H9 (cell line): Measurements from ENCODE around the gene SULT2B1. TPM values are rescaled to one million over a fixed set of nuclear protein-coding genes. Genes with fewer than 3 reads are reported as not detected.

Experiments used
- DNase-seq: peaks from one replicate; pipeline ENCODE4 v3.0.0-alpha.2; 2017
- H2AFZ ChIP-seq: one replicate; pipeline ENCODE4 v1.6.1; 2013; ENCODE audit warnings: mild to moderate bottlenecking, low read length, control low read depth, moderate library complexity
- H2AK5ac ChIP-seq: 2 replicates; pipeline ENCODE4 v1.6.1; 2013; ENCODE audit warnings: low read length, control low read depth, mixed read lengths; ENCODE audit not compliant: insufficient read length
- H2BK120ac ChIP-seq: one replicate; pipeline ENCODE4 v1.6.1; 2013; ENCODE audit warnings: low read depth, mild to moderate bottlenecking, low read length, control low read depth, inconsistent platforms; ENCODE audit not compliant: poor library complexity, severe bottlenecking
- H2BK12ac ChIP-seq: 2 replicates; pipeline ENCODE4 v1.6.1; 2013; ENCODE audit warnings: low read length, control low read depth, mixed read lengths, low read depth; ENCODE audit not compliant: insufficient read length
- H2BK15ac ChIP-seq: 2 replicates; pipeline ENCODE4 v1.6.1; 2013; ENCODE audit warnings: low read depth, low read length, control low read depth
- H2BK20ac ChIP-seq: one replicate; pipeline ENCODE4 v1.6.1; 2013; ENCODE audit warnings: low read depth, mild to moderate bottlenecking, low read length, control low read depth, inconsistent platforms; ENCODE audit not compliant: poor library complexity, severe bottlenecking
- H2BK5ac ChIP-seq: 2 replicates; pipeline ENCODE4 v1.6.1; 2013; ENCODE audit warnings: low read length, control low read depth, mixed read lengths; ENCODE audit not compliant: insufficient read length
- H3K14ac ChIP-seq: 2 replicates; pipeline ENCODE4 v1.6.1; 2013; ENCODE audit warnings: low read length, control low read depth; ENCODE audit not compliant: insufficient read depth
- H3K18ac ChIP-seq: 2 replicates; pipeline ENCODE4 v1.6.1; 2013; ENCODE audit warnings: low read depth, mild to moderate bottlenecking, mixed read lengths, low read length, control low read depth; ENCODE audit not compliant: insufficient read length
- H3K23ac ChIP-seq: 2 replicates; pipeline ENCODE4 v1.6.1; 2013; ENCODE audit warnings: low read length, control low read depth, mixed read lengths, low read depth; ENCODE audit not compliant: insufficient read length
- H3K23me2 ChIP-seq: 2 replicates; pipeline ENCODE4 v1.6.1; 2013; ENCODE audit warnings: low read depth, mild to moderate bottlenecking, mixed read lengths, low read length, control low read depth; ENCODE audit not compliant: insufficient read length, poor library complexity, severe bottlenecking
- H3K27ac ChIP-seq: 2 replicates; pipeline ENCODE4 v1.5.1; 2013; ENCODE audit warnings: low read length, control low read depth, mixed read lengths, low read depth; ENCODE audit not compliant: insufficient read length
- H3K27me3 ChIP-seq: 2 replicates; pipeline ENCODE4 v1.6.1; 2013; ENCODE audit warnings: low read length, control low read depth, inconsistent platforms; ENCODE audit not compliant: insufficient read depth
- H3K4ac ChIP-seq: 2 replicates; pipeline ENCODE4 v1.6.1; 2013; ENCODE audit warnings: low read depth, mild to moderate bottlenecking, control low read depth, inconsistent platforms, low read length, moderate library complexity
- H3K4me1 ChIP-seq: 2 replicates; pipeline ENCODE4 v1.6.1; 2013; ENCODE audit warnings: low read length, control low read depth, inconsistent platforms; ENCODE audit not compliant: insufficient read depth
- H3K4me2 ChIP-seq: 2 replicates; pipeline ENCODE4 v1.6.1; 2013; ENCODE audit warnings: low read length, control low read depth, mixed read lengths; ENCODE audit not compliant: insufficient read length, insufficient read depth
- H3K56ac ChIP-seq: 2 replicates; pipeline ENCODE4 v1.6.1; 2013; ENCODE audit warnings: low read depth, mild to moderate bottlenecking, mixed read lengths, low read length, control low read depth; ENCODE audit not compliant: insufficient read length
- H3K79me1 ChIP-seq: 2 replicates; pipeline ENCODE4 v1.6.1; 2013; ENCODE audit warnings: low read depth, mild to moderate bottlenecking, moderate library complexity, low read length, control low read depth, inconsistent platforms; ENCODE audit not compliant: insufficient read depth, poor library complexity, severe bottlenecking
- H3K79me2 ChIP-seq: 2 replicates; pipeline ENCODE4 v1.6.1; 2013; ENCODE audit warnings: low read length, control low read depth, inconsistent platforms; ENCODE audit not compliant: insufficient read depth
- H3K9ac ChIP-seq: 2 replicates; pipeline ENCODE4 v1.6.1; 2013; ENCODE audit warnings: low read length, control low read depth, mixed read lengths; ENCODE audit not compliant: insufficient read length; ENCODE audit errors: extremely low read depth
- H3K9me3 ChIP-seq: one replicate; pipeline ENCODE4 v1.6.1; 2013; ENCODE audit warnings: low read depth, low read length, inconsistent platforms; ENCODE audit not compliant: control insufficient read depth
- H3T11ph ChIP-seq: one replicate; pipeline ENCODE4 v1.6.1; 2013; ENCODE audit warnings: mild to moderate bottlenecking, low read length, control low read depth, inconsistent platforms
- H4K20me1 ChIP-seq: one replicate; pipeline ENCODE4 v1.6.1; 2013; ENCODE audit not compliant: control insufficient read depth, insufficient read length, insufficient read depth
- H4K5ac ChIP-seq: 2 replicates; pipeline ENCODE4 v1.6.1; 2013; ENCODE audit warnings: low read depth, mild to moderate bottlenecking, mixed read lengths, low read length, control low read depth; ENCODE audit not compliant: insufficient read length
- H4K8ac ChIP-seq: replicated peaks from 2 replicates; pipeline ENCODE4 v1.6.1; 2013; ENCODE audit warnings: low read length, control low read depth, mixed read lengths, low read depth; ENCODE audit not compliant: insufficient read length
- H4K91ac ChIP-seq: 2 replicates; pipeline ENCODE4 v1.6.1; 2013; ENCODE audit warnings: low read depth, mild to moderate bottlenecking, moderate library complexity, mixed read lengths, low read length, control low read depth; ENCODE audit not compliant: insufficient read length
- H3K27ac Mint-ChIP-seq, 3 experiments: 2 replicates in 2 of 3; 3 replicates in 1 of 3; pipeline ENCODE4 v1.8.0; 2020 to 2021; ENCODE audit warnings: mixed read lengths in 3 of 3, mild to moderate bottlenecking in 1 of 3, moderate library complexity in 1 of 3
- H3K27me3 Mint-ChIP-seq: 2 replicates; pipeline ENCODE4 v1.8.0; 2021; ENCODE audit warnings: low read depth, mild to moderate bottlenecking, moderate library complexity, mixed read lengths
- H3K36me3 Mint-ChIP-seq, 3 experiments: 2 replicates in 2 of 3; 3 replicates in 1 of 3; pipeline ENCODE4 v1.8.0; 2020 to 2021; ENCODE audit warnings: low read depth in 3 of 3, mixed read lengths in 3 of 3; ENCODE audit not compliant: insufficient read depth in 1 of 3
- H3K4me1 Mint-ChIP-seq, 2 experiments: 2 replicates each; pipeline ENCODE4 v1.8.0; 2020; ENCODE audit warnings: mixed read lengths in 2 of 2
- H3K4me3 Mint-ChIP-seq, 2 experiments: 2 replicates in 1 of 2; 3 replicates in 1 of 2; pipeline ENCODE4 v1.8.0; 2020 to 2021; ENCODE audit warnings: mild to moderate bottlenecking in 2 of 2, mixed read lengths in 2 of 2, moderate library complexity in 1 of 2
- H3K9me3 Mint-ChIP-seq, 2 experiments: 2 replicates in 1 of 2; 3 replicates in 1 of 2; pipeline ENCODE4 v1.8.0; 2020; ENCODE audit warnings: mild to moderate bottlenecking in 2 of 2, mixed read lengths in 2 of 2, moderate library complexity in 1 of 2
- CTCF ChIP-seq: fragments of 200-600 bp; sonication (generic); conservative IDR thresholded peaks from 3 replicates; pipeline ENCODE4 v1.8.0; 2021; ENCODE audit warnings: antibody characterized with exemption, mild to moderate bottlenecking
- WGBS: extraction: QIAGEN DNeasy Blood & Tissue Kit; methylation state at CpG from one replicate; pipeline ENCODE4 v1.1.7; 2013; ENCODE audit warnings: missing lambda C conversion rate, low lambda C conversion rate, mixed read lengths; ENCODE audit not compliant: insufficient read length; ENCODE audit errors: extremely low coverage; 5-methylcytosine and 5-hydroxymethylcytosine counted together
- total RNA-seq: library from RNA; stranded (reverse); gene quantifications from 2 replicates; pipeline ENCODE4 v1.2.1, GENCODE V29; 2021

SULT2B1 gene
- total RNA-seq, 1 experiment from 2014 or later, result 1.7 TPM

GRCh38 chr19:48582168-48582567 is 30.2 kb downstream of the SULT2B1 start:
- Mint-ChIP-seq H3K27ac (no peak overlapping the region), H3K9me3 (peaks cover 3 to 4% of the 10 kb centered on the region in 2 experiments; a peak in 4 of 5 replicates), H3K4me3 (no peak overlapping the region), H3K36me3 (no peaks in the 10 kb centered on the region; a peak in 1 of 7 replicates), H3K4me1 (peaks cover 4% of the 10 kb centered on the region in 2 experiments), H3K27me3 (peaks cover 16% of the 10 kb centered on the region)
- Histone ChIP-seq H3K23me2 (no peaks in the 10 kb centered on the region), H2BK15ac (no peak overlapping the region), H3K18ac (no peak overlapping the region), H3K4me1 (no peaks in the 10 kb centered on the region), H3K27ac (no peak overlapping the region), H4K91ac (no peak overlapping the region), H2AK5ac (no peak overlapping the region), H3K14ac (no peak overlapping the region), H4K20me1 (no peaks in the 10 kb centered on the region), H3K27me3 (no peaks in the 10 kb centered on the region), H3T11ph (no peak overlapping the region), H3K4me2 (no peak overlapping the region), H2BK5ac (no peak overlapping the region), H2BK120ac (no peak overlapping the region), H3K23ac (no peak overlapping the region), H3K79me1 (no peaks in the 10 kb centered on the region), H2AFZ (no peak overlapping the region), H2BK20ac (no peak overlapping the region), H3K9me3 (no peaks in the 10 kb centered on the region), H3K4ac (no peak overlapping the region), H3K9ac (no peak overlapping the region), H4K5ac (no peak overlapping the region), H3K79me2 (no peaks in the 10 kb centered on the region), H4K8ac (no peak overlapping the region), H2BK12ac (no peak overlapping the region), H3K56ac (no peak overlapping the region)
- DNase-seq, result no peak
- no peak for TF ChIP-seq CTCF
- no CpG with 5 or more reads among the region's 2 CpGs for WGBS
